Coronary artery (tissue), 2 donors: ENCODE results near the gene TRIM29.
"Not testable (repeated sequence)": the region's sequence is repeated elsewhere in the genome, so short reads cannot be mapped to it uniquely, and the experiment has no call there.

ENCODE experiments used
- DNase-seq: peaks from one replicate; pipeline ENCODE4 v3.0.0-alpha.2; 2017; ENCODE audit warnings: low spot score
- H3K27ac ChIP-seq, 2 donors: fragments of 200-600 bp; sonication (generic); one replicate each; pipeline ENCODE4 v1.5.1; 2016 to 2019
- H3K4me3 ChIP-seq: fragments of 200-600 bp; sonication (generic); 2 replicates; pipeline ENCODE4 v1.5.1; 2016; ENCODE audit warnings: mild to moderate bottlenecking, moderate library complexity
- CTCF ChIP-seq: fragments of 200-600 bp; sonication (generic); IDR thresholded peaks from one replicate; pipeline ENCODE4 v1.5.1; 2019; ENCODE audit warnings: antibody characterized with exemption

Gene TRIM29

GRCh38 chr11:120151536-120151935 lies 13.6 kb upstream of the TRIM29 start:
- DNase-seq = no peak
- no peak overlapping the region for H3K27ac ChIP-seq
- no peak overlapping the region for H3K4me3 ChIP-seq
- TF ChIP-seq CTCF = no peak

- no peak for TF ChIP-seq CTCF
- Histone ChIP-seq H3K27ac (no peak overlapping the region), H3K4me3 (no peak overlapping the region)
- no peak for DNase-seq
These were observed 11.3 kb upstream of the TRIM29 start for GRCh38 chr11:120149246-120149645.

GRCh38 chr11:120147950-120148270 lies 10.0 kb upstream of the TRIM29 start:
- Histone ChIP-seq H3K4me3 (no peak overlapping the region), H3K27ac (no peak overlapping the region)
- TF ChIP-seq CTCF = no peak
- no peak for DNase-seq

GRCh38 chr11:120147094-120147949 lies 9.4 kb upstream of the TRIM29 start:
- Histone ChIP-seq H3K27ac (no peak overlapping the region), H3K4me3 (no peak overlapping the region)
- DNase-seq = peak; percentile 65
- no peak for TF ChIP-seq CTCF

- no peak for TF ChIP-seq CTCF
- Histone ChIP-seq H3K4me3 (no peak overlapping the region), H3K27ac (no peak overlapping the region)
- DNase-seq = no peak
These were observed 8.6 kb upstream of the TRIM29 start for GRCh38 chr11:120146413-120147093.

GRCh38 chr11:120144501-120144900 lies 6.6 kb upstream of the TRIM29 start:
- no peak overlapping the region for H3K27ac ChIP-seq
- H3K4me3 ChIP-seq = no peak overlapping the region
- TF ChIP-seq CTCF = no peak
- DNase-seq = no peak

- not testable (repeated sequence) for H3K4me3 ChIP-seq, H3K27ac ChIP-seq, DNase-seq
These were observed 5.6 kb upstream of the TRIM29 start for GRCh38 chr11:120143472-120143871.
